Colon (tissue), 2 donors: ENCODE data around the gene DCAF8L1.
"Not testable (repeated sequence)": the region's sequence is repeated elsewhere in the genome, so short reads cannot be mapped to it uniquely, and the experiment has no call there.

Experiments
- FAIRE-seq: peaks from 2 replicates; lab custom pipeline; 2012; peaks lifted over from hg19 to GRCh38; lab: Jason Lieb, UNC
- donor health status: control.
- donor health status: control.

The DCAF8L1 gene

DNA sequence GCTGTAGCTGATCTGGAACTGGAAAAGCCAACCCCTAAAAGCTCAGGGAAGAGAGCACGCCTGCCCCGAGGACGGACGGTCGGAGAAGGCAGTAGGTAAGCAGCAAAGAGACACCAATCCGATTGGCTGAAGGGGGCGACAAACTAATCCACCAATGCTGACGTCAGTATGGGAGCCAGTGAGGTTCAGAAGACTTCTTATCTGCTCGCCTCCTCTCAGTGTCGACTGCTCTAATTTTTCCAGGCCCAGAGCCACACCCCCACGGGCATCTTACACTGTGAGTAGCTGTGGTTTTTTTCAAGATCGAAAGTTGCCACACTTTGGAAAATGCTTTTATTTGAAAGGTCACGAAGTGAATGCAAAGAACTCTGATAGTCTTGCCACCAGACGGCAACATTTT, at the start of gene DCAF8L1:
DCAF8L1 (minus strand) TSS at position 101 of the 400 bp plus-strand sequence. CDS start 115 bp downstream, outside the sequence.
- no peak for FAIRE-seq

DNA sequence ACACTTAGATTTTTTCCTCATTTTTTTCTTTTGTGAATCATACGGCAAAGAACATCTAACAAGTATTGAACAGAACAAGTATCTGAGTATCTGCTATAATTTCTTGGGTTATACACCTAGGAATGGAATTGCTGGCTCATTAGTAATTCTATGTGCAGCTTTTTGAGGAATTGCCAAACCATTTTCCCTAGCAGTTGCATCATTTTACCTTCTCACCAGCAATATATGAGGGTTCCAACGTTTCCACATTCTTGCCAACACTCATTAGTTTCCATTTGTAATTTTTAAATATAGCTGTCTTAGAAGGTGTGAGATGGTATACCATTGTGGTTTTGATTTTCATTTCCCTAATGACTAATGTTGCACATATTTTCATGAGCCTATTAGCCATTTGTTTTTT, 41.1 kb upstream of the DCAF8L1 start:
- FAIRE-seq: no peak

DNA sequence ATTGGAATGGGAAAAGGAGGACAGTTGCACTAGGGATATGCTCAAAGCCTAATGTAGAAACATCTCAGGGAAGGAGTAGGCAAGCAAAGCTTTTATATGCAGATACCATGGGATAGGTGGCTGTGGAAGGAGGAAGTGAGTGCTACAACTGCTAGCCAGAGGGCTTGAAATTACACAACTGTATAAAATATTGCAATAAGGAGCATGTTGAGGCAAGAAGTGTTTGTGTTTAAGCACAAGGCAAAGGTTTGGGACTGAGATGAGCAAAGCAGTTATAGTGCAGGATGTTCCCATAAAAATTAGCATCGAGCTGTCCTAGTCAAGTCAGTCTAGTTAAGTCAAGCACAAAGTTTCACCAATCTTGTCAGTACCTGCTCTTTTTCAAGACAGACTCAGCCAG, 35.6 kb upstream of the DCAF8L1 start:
- no peak for FAIRE-seq

DNA sequence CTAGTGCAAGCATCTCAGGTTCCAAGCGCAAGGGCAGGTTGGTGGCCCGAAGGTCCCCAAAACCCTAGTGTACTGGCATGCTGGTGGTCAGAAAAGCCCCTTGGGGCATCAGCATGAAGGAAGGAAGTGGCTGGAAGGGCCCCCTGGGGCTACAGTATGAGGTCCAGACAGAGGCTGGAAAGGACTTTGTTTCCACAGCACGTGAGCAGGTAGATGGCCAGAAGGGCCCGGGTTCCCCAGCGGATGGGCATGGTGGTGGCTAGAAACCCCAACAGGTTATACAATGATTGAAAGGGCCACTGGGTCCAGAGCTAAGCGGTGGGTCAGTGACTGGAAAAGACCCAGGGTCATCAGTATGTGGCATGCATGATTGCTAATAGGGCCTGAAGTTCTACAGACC, 34.7 kb upstream of the DCAF8L1 start:
- FAIRE-seq: no peak

DNA sequence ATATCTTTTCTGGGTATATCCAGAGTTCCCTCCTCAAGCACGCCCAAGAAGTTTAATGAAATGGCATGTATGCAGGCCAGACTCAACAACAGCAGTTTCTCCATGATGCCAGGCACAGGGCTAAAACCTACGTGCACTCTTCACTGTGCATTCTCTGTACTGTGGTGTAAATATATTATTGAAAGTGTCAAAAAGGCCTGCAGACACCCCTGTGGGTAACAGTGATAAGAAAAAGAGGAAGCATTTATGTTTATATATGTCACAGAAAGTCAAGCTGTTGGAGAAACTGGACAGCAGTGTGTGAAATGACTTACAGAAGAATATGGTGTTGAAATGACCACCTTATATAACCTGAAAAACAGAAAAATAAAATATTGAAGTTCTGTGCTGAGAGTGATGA, 29.6 kb upstream of the DCAF8L1 start:
- no peak for FAIRE-seq

DNA sequence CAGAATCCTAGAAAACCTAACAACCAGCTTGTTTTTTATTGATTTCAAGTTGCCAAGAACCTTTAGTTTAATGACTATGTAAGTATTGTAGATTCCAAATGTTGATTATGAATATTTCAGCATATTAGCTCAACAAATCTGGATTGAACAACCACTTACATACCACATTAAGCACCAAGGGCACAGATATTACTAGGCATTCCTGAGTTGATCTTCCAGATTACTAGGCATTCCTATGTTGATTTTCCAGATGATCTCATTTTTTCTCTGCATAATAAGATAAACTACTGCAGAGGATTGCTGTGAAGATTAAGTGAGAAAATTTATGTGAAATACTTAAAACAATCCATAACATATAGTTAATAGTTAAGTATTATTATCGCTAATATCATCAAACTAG, 17.4 kb upstream of the DCAF8L1 start:
- FAIRE-seq: no peak

DNA sequence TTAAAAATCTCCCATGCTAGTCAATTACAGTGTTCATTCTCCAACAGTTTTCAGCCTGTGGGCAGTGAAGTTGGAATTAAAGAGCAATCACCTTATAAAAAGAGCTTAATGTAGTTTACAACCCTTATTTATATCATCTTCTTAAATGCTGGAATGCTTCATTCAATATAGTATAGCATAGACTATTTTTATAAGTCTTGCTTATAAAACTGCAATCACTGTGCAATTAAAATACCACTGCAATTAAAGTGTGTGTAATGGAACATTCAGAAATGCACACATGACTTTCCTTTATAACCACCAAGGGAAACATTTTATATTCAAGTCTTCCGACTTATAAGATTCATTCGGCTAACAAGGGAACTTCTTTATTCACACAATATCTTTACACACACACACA, 16.4 kb upstream of the DCAF8L1 start:
- no peak for FAIRE-seq

DNA sequence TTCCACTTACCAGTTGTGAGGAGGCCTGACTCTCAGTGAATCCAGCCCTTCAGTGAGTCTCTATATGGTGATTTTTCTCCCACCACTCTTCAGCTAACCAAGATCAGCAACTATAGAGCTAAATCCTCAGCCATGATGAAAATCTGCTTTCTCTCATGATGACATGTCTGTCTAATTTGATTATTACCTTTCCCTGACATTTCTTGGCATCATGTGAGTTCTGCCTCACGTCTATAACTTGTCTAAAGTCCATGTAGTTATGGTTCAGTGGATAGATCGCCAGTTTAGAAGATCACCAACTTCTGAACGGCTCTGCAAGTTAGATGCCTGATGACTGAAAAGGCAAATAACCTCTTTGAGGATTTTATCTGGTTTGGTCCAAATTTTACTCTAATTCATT, 14.9 kb upstream of the DCAF8L1 start:
- no peak for FAIRE-seq

DNA sequence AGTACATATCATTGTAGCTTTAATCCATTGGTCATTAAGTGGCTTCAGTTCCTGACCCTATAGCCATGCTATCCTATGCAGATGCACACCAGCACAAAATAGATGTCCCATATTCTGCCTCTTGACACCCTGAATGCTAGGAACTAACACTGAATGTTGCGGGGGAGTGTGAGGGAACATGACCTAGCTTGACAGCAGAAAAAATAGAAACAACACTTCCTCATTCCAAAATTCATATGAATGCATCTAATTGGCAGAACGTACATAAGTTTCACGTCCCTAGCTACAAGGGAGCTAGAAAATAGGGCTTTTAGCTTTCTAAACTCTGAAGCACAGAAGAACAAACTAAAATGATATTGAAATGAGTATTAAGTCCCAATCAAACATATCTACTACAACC, 14.4 kb upstream of the DCAF8L1 start:
- no peak for FAIRE-seq

DNA sequence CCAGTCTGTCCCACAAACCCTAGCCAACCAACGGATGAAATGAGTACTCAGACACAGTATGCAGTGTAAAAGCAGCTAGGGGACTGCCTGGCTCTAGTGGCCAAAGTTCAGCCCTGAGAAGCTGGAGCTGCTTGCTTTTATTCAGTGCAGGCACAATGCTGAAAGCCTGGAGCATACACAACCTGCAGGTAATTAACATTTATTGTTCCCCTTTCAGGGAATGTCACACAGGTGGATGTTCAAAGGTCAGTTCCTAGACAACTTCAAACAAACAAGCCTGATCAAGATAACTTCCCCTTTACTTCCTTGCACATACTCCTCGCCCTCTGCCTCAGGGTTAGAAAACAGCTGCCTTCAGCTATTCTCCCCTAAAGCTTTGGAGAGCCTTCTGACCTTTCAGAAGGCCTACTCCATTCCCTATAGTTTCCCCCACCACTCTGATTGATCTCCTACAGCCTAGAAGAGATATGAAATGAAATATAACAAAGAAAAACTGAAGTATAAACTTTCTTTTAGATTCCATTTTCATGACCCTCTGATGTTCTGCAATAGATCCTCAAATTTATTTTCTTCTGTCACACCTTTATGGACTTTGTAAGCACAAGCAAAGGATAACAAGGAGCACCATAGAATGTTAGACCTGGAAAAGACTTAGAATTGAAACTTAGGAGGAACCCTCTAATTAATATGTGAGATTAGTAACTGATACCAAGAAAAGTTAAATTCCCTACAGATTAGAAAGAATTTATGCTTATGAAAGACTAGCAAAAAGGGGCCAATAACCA, 6.8 kb upstream of the DCAF8L1 start:
- FAIRE-seq: peak; percentile 21

DNA sequence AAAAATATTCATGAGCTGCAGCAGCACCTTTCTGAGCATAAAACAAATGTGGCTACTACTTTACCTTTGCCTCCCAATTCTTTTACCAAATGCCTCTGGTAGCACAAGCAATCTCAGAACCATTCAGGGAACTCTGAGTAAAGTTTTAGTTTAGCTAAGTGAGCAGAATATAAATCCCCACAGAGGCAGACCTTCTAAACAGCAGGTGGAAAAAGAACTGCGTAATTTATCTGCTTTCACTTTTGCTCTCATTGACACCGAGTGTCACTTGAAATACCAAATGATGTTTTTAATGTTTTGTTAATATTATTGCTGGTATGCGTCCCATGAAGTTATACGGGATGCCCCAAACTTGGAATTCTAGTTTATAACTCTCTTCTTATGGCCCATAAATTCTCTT, 4.3 kb downstream of the DCAF8L1 start:
- not testable (repeated sequence) for FAIRE-seq

DNA sequence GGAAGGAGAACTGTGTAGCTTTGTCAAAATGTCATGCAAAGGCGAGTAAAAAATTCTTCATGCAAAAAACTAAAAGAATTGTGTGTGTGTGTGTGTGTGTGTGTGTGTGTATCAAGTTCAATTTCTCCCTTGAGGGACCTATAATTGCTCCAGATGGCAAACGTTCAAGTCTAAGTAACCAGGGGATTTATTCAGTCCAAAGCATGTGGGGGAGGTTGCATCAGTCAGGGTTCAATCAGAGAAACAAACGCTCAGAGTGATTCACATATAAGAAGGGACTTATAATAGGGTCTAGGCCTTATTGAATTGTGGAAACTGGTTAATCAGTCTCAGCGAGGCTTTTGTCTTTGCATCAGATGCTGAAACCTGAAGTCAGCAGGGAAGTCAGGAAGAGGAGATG, 5.0 kb downstream of the DCAF8L1 start:
- no peak for FAIRE-seq

DNA sequence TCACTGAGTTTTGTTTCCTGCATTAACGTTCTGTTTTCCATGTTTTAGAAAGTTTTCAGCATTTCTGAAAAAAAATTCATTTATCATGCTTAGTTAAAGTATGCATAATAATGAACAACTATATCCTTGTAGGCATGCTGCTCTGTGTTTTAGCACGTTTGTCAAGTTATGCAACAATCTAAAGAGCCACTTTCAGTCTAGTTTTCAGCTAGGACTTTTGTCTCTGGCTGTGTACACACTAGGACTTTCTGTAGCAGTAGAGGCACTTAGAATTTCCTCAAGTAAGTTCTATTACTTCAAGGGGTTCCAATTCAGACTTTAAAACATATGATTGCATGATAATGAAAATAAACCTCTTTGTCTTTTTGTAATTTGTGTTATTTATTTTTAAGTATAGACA, 12.4 kb downstream of the DCAF8L1 start:
- FAIRE-seq: no peak

DNA sequence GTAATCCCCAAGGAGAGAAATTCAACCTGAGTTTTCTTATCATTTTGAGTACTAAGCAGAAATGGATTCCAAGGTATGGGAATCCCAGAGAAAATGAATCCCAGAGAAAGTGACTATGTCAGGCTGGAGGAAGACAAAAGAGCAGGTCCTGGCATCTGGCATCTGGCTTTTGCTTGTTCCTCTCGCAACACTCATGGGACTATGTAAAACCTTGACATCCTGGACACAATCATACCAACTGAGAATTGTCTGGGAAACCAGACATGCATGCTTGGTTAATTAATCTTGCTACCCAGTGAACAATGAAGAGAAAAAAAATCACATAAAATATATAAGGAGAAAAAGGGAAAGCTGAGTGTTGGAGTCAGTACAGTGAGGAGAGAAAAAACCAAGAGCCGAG, 12.9 kb downstream of the DCAF8L1 start:
- FAIRE-seq: no peak

DNA sequence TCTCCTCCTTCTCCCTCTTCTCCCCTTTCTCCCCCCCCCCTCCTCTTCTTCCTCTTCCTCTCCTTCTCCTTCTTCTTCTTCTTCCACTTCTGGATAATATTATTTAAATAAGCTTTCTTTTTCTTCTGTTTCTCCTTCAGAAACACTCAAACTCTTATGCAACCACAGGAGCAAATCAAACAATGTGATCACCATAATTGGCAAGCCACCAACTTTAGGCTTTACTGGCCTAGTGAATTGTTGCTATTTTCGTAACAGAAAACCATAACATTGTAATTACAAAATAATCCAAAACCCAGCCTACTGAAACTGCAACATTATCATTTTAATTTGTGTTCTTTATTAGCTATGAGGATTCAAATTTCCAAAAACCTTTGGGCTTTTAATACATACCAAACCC, 14.3 kb downstream of the DCAF8L1 start:
- FAIRE-seq: no peak

DNA sequence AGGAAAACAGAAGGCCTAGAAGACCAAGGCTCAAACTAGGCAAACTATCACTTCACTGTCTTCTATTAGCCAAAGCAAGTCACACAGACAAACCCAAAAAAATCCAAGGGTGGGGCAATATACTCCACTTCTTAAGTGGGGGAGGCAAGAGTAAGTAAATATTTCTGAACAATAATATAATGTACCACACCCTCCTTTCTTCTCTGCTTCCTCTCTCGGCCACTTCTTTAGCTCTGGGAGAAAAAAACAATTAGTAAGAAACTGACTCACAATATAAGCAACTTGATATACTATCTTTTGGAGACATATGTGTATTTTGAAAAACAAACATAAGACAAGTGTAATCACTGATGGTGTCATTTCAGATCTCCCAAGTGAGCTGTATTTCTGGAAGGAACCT, 14.8 kb downstream of the DCAF8L1 start:
- FAIRE-seq: no peak

DNA sequence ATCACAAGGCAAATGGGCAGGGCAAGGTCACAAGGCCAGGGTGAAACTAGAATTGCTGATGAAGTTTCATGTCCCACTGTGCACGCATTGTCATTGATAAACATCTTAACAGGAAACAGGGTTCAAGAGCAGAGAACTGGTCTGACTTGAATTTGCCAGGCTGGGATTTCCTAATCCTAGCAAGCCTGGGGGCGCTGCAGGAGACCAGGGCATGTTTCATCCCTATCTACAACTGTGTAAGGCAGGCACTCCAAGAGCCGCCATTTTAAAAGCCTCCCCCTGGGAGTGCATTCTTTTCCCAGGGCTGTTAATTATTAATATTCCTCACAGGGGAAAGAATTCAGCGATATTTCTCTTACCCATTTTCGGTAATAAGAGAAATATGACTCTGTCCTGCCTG, 15.9 kb downstream of the DCAF8L1 start:
- not testable (repeated sequence) for FAIRE-seq

DNA sequence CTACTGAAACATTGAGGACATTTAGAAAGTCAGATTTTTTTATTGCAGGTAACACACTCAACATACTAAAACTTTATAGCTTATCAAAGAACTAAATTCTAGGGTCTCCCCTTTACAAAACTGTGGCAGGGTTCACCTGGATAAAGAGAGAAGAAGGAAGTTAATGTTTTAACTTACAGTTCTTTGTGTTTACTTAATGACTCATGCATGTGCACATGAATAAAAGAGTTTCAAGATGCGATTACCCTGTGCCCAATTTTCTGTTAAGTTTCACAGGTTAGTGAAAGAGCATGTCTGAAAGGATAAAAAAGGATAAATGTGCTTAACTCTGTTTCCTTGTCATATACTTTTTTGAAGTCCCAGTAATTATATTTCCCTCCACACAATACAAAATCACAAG, 16.8 kb downstream of the DCAF8L1 start:
- FAIRE-seq: peak; percentile 73

DNA sequence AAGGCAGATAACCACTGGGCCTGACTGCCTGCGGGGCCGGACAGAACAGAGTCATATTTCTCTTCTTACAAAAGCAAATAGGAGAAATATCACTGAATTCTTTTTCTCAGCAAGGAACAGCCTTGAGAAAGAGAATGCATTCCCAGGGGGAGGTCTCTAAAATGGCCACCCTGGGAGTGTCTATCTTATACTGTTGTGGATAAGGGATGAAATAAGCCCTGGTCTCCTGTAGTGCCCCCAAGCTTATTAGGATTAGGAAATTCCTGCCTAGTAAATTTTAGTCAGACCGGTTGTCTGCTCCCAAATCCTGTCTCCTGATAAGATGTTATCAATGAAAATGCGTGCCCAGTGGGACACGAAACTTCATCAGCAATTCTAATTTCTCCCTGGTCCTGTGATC, 20.8 kb downstream of the DCAF8L1 start:
- not testable (repeated sequence) for FAIRE-seq

DNA sequence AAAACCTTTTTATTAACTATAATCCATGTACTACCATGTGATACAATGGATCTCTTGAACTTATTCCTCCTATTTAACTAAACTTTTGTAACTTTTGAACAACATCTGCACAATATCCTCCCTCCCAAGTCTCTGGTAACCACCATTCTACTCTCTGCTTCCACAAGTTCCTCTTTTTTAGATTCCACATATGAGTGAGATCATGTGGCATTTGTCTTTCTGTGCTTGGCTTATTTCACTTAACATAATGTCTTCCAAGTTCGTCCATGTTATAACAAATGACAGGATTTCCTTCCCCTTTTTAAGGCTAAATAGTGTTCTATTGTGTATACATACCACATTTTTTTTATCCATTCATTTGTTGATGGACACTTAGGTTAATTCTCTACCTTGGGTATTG, 28.1 kb downstream of the DCAF8L1 start:
- no peak for FAIRE-seq

DNA sequence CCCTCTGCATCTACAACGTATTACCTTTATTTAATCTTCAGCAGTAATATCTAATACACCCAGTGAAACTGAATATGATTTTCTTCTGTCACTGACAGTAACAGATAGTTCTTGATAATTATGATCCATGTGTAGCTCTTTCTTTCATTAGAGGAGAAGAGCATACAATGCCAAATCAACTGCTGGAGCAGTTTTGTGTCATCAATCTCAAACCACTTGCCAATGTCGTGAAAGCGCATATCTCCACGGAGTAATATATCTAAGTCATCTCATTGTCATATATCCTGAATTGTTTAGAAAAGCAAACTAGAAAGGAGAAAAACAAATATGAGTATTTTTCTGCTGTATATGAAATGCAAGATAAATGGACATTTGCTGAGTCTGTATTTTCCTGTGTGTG, 47.9 kb downstream of the DCAF8L1 start:
- FAIRE-seq: no peak
